Stimulated activated CD8-positive, alpha-beta memory T cell treated with anti-CD3 and anti-CD28 coated beads, Interleukin-15, amount 100 ng/mL, for 24 hours (primary cell): Measurements from ENCODE around the gene REEP1.
"Not testable (repeated sequence)": the region's sequence is repeated elsewhere in the genome, so short reads cannot be mapped to it uniquely, and the experiment has no call there.

Experiments used
- DNase-seq: peaks from one replicate; pipeline ENCODE4 v3.0.0-alpha.2; 2020; ENCODE audit warnings: low read depth

Gene REEP1

GRCh38 chr2:86243950-86244733, 93.3 kb downstream of the REEP1 start:
- DNase-seq: no peak

GRCh38 chr2:86243272-86243671, 94.2 kb downstream of the REEP1 start:
- no peak for DNase-seq

GRCh38 chr2:86241611-86242010, 95.8 kb downstream of the REEP1 start:
- DNase-seq: no peak

GRCh38 chr2:86240251-86240650, 97.2 kb downstream of the REEP1 start:
- no peak for DNase-seq

- no peak for DNase-seq
Measured at GRCh38 chr2:86239745-86240144, 97.7 kb downstream of the REEP1 start.

GRCh38 chr2:86239326-86239725, 98.1 kb downstream of the REEP1 start:
- DNase-seq: no peak

GRCh38 chr2:86238354-86238753, 99.1 kb downstream of the REEP1 start:
- DNase-seq: no peak

GRCh38 chr2:86237172-86237571, 100.3 kb downstream of the REEP1 start:
- no peak for DNase-seq

GRCh38 chr2:86235196-86235980, 102.0 kb downstream of the REEP1 start:
- DNase-seq: no peak

GRCh38 chr2:86234563-86235131, 102.8 kb downstream of the REEP1 start:
- DNase-seq: no peak

- DNase-seq: no peak
Measured at GRCh38 chr2:86233436-86233835, 104.0 kb downstream of the REEP1 start.

GRCh38 chr2:86232910-86233309, 104.5 kb downstream of the REEP1 start:
- no peak for DNase-seq

- no peak for DNase-seq
Measured at GRCh38 chr2:86232373-86232784, 105.0 kb downstream of the REEP1 start.

- DNase-seq: no peak
Measured at GRCh38 chr2:86231680-86232372, 105.6 kb downstream of the REEP1 start.

GRCh38 chr2:86230961-86231360, 106.5 kb downstream of the REEP1 start:
- DNase-seq: no peak

GRCh38 chr2:86229221-86229620, 108.2 kb downstream of the REEP1 start:
- DNase-seq: no peak

GRCh38 chr2:86228574-86228973, 108.9 kb downstream of the REEP1 start:
- not testable (repeated sequence) for DNase-seq

- no peak for DNase-seq
Measured at GRCh38 chr2:86227685-86228084, 109.7 kb downstream of the REEP1 start.

GRCh38 chr2:86226636-86227520, 110.5 kb downstream of the REEP1 start:
- DNase-seq: no peak

GRCh38 chr2:86226070-86226469, 111.4 kb downstream of the REEP1 start:
- DNase-seq: no peak

- DNase-seq: no peak
Measured at GRCh38 chr2:86225581-86225980, 111.8 kb downstream of the REEP1 start.
